ENCODE results near the gene CTBS. TPM values are rescaled to one million over a fixed set of nuclear protein-coding genes. Genes with fewer than 3 reads are reported as not detected.

CTBS gene
- total RNA-seq (ENCODE audit: low replicate concordance), result 14.5 and 23.0 TPM in 2 replicates

- TF ChIP-seq, protein P1, sequence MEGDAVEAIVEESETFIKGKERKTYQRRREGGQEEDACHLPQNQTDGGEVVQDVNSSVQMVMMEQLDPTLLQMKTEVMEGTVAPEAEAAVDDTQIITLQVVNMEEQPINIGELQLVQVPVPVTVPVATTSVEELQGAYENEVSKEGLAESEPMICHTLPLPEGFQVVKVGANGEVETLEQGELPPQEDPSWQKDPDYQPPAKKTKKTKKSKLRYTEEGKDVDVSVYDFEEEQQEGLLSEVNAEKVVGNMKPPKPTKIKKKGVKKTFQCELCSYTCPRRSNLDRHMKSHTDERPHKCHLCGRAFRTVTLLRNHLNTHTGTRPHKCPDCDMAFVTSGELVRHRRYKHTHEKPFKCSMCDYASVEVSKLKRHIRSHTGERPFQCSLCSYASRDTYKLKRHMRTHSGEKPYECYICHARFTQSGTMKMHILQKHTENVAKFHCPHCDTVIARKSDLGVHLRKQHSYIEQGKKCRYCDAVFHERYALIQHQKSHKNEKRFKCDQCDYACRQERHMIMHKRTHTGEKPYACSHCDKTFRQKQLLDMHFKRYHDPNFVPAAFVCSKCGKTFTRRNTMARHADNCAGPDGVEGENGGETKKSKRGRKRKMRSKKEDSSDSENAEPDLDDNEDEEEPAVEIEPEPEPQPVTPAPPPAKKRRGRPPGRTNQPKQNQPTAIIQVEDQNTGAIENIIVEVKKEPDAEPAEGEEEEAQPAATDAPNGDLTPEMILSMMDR (IDR thresholded peaks at IDR 0.05; ENCODE audit: insufficient read depth, low read length), result no peak
- H3K4me3 ChIP-seq (ENCODE audit: low read depth, low read length), result peak within 1 kb of the TSS; percentile 86
- peak; percentile 81 for DNase-seq (ENCODE audit: low read depth)
These were observed at the start of gene CTBS for GRCh38 chr1:84573967-84574842. TSS of gene CTBS (minus strand) at chr1:84574440. CDS start at chr1:84574415, 25 bp downstream.

DNA sequence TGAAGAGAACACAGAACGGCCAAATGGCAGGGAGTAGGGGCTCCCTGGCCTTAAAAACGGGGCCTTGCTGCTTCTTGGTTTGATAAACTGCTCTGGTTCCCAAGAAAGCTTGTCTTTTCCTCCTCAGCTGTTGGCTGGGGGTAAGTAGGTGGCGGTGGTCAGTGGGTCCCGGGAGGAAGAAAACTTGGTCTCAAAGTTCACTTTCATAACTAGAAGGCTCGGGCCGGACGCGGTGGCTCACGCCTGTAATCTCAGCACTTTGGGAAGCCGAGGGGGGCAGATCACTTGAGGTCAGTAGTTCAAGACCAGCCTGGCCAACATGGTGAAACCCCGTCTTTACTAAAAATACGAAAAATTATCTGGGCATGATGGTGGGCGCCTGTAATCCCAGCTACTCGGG is 47.3 kb upstream of the CTBS start:
- TF ChIP-seq, protein P1 (IDR thresholded peaks at IDR 0.05; ENCODE audit: insufficient read depth, low read length), result no peak
- H3K4me3 ChIP-seq (ENCODE audit: low read depth, low read length), result no peak overlapping the region
- no peak for DNase-seq (ENCODE audit: low read depth)

DNA sequence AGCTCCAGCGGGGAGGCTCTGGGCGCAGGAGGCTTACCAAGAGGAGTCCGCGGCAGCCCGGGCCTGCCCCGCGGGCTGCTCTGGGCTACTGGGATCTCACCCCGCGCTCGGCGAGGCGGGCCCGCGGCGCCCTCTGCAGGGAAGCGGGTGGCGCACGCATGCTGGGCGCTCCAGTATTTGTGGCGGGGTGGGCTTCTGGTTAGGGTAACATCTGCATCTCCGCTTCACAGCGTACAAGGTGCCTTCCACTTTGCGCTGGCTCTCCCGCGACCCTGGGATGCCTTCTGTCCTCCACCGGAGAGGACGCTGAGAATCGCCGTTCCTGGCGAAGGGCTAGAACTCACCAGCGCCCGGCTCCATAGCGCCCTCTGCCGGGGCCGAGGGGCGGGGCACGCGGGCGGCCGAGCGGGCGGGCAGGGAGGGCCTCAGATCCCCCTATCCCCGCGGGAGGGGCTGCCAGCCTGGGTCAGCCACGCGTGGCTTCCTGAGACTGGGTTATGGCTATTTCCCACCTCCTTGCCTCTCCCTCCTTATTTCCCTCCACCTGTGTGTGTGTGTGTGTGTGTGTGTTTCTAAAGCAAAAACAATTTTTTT is 46.6 kb upstream of the CTBS start:
- DNase-seq (ENCODE audit: low read depth), result peak; percentile 71
- TF ChIP-seq, protein P1 (IDR thresholded peaks at IDR 0.05; ENCODE audit: insufficient read depth, low read length), result peak; percentile 61
- H3K4me3 ChIP-seq (ENCODE audit: low read depth, low read length), result peak overlapping the region; percentile 75

DNA sequence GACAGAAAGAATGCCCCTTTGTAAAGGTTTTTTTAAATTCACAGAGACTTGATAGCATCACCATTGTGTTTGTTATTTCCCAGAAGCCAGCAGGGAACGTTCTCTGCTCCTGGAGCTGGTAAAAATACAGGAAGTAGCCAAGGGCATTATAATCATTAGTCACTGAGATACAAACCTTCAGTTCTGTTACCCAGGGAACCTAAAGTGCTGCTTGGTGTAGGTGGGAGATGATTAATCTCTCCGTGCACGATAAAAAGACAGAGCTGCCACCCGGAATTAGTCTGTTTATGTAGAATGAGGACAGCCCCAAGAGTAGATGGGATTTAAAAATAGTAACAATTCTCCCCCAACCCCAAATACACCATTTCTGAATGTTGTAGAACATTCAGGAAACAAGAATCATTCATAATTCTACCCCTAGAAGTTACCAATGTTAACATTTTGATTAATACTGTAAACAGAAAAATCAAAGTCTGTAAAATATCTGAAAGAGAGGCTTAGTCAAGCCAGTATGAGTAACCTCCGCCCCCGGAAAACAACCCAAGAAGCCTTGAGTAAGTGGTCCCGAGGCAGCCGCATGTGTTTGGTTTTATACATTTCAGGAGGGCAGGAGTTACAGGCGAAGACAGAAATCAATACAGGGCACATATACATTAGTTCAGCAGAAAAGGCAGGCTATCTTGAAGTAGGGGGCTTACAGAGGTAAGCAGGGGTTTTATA is 45.3 kb upstream of the CTBS start:
- TF ChIP-seq, protein P1 (IDR thresholded peaks at IDR 0.05; ENCODE audit: insufficient read depth, low read length), result no peak
- H3K4me3 ChIP-seq (ENCODE audit: low read depth, low read length), result no peak overlapping the region
- DNase-seq (ENCODE audit: low read depth), result peak; percentile 75

DNA sequence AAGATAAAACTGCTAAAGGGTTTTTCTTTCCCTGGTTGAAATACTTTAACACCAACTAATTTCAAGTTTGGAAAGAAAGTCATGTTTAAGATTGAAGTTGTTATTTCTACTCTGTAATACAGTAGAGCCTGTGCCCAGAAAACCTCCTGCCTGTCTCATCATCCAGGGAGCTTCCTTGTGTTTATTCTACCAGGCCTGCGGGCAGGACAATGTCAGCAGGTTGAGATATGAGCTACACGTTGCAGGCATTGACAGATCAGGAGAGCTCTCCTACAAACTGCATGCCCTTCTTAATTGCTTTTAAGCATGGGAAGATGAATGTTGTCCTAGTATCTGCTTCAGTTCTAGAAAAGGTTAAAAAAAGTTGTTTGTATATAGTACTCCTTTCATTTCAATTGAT is 43.1 kb upstream of the CTBS start:
- no peak overlapping the region for H3K4me3 ChIP-seq (ENCODE audit: low read depth, low read length)
- TF ChIP-seq, protein P1 (IDR thresholded peaks at IDR 0.05; ENCODE audit: insufficient read depth, low read length), result no peak
- DNase-seq (ENCODE audit: low read depth), result no peak

DNA sequence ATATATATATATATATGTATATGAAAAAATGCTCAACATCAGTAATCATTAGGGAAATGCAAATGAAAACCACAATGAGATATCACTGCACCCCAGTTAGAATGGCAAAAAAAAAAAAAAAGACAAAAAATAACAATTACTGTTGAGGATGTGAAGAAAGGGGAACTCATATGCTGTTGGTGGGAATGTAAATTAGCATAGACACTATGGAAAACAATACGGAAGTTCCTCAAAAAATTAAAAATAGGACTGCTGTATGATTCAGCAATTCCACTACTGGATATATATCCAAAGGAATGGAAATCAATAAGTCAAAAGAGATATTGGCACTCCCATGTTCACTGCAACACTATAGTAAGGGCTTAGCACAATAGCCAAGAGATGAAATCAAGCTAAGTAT is 41.5 kb upstream of the CTBS start:
- H3K4me3 ChIP-seq (ENCODE audit: low read depth, low read length), result no peak overlapping the region
- no peak for DNase-seq (ENCODE audit: low read depth)
- TF ChIP-seq, protein P1 (IDR thresholded peaks at IDR 0.05; ENCODE audit: insufficient read depth, low read length), result no peak

Data from fibroblast of the aortic adventitia (primary cell).